Hepatocyte (in vitro differentiated cells): ENCODE data around the gene USP6NL. TPM values are rescaled to one million over a fixed set of nuclear protein-coding genes. Genes with fewer than 3 reads are reported as not detected.

Experiments used
- DNase-seq: peaks from one replicate; pipeline ENCODE4 v3.0.0-alpha.2; 2016; ENCODE audit warnings: low spot score
- H2AFZ ChIP-seq: fragments of 200-600 bp; sonication (generic); 2 replicates; pipeline ENCODE4 v1.6.0; 2016; ENCODE audit warnings: antibody characterized with exemption, mild to moderate bottlenecking
- H3K27ac ChIP-seq: fragments of 200-600 bp; sonication (generic); 2 replicates; pipeline ENCODE4 v1.5.1; 2016; ENCODE audit warnings: mild to moderate bottlenecking
- H3K27me3 ChIP-seq: fragments of 200-600 bp; sonication (generic); 2 replicates; pipeline ENCODE4 v1.6.1; 2016
- H3K36me3 ChIP-seq: fragments of 200-600 bp; sonication (generic); replicated peaks from 2 replicates; pipeline ENCODE4 v1.5.1; 2016; ENCODE audit warnings: low read depth; ENCODE audit not compliant: insufficient read depth
- H3K4me1 ChIP-seq: fragments of 200-600 bp; sonication (generic); 2 replicates; pipeline ENCODE4 v1.5.1; 2016; ENCODE audit warnings: mild to moderate bottlenecking, moderate library complexity; ENCODE audit not compliant: insufficient read depth
- H3K4me2 ChIP-seq: fragments of 200-600 bp; sonication (generic); 2 replicates; pipeline ENCODE4 v1.6.0; 2016
- H3K4me3 ChIP-seq: fragments of 200-600 bp; sonication (generic); 2 replicates; pipeline ENCODE4 v1.5.1; 2016; ENCODE audit warnings: mild to moderate bottlenecking
- H3K79me2 ChIP-seq: fragments of 200-600 bp; sonication (generic); 2 replicates; pipeline ENCODE4 v1.6.0; 2017; ENCODE audit warnings: mild to moderate bottlenecking
- H3K9me2 ChIP-seq: fragments of 200-600 bp; sonication (generic); replicated peaks from 2 replicates; pipeline ENCODE4 v1.6.0; 2017; ENCODE audit warnings: mild to moderate bottlenecking; ENCODE audit not compliant: insufficient read depth
- H3K9me3 ChIP-seq: fragments of 200-600 bp; sonication (generic); 2 replicates; pipeline ENCODE4 v1.5.1; 2016; ENCODE audit warnings: low read depth, mild to moderate bottlenecking
- H4K20me1 ChIP-seq: fragments of 200-600 bp; sonication (generic); 2 replicates; pipeline ENCODE4 v1.6.0; 2016; ENCODE audit warnings: mild to moderate bottlenecking; ENCODE audit not compliant: insufficient read depth, poor library complexity, severe bottlenecking
- EZH2 ChIP-seq: fragments of 200-600 bp; sonication (generic); IDR thresholded peaks from 2 replicates; pipeline ENCODE4 v1.6.1; 2016; ENCODE audit warnings: antibody characterized with exemption, mild to moderate bottlenecking, borderline replicate concordance
- EZH2phosphoT487 ChIP-seq: fragments of 200-600 bp; sonication (generic); IDR thresholded peaks from one replicate; pipeline ENCODE4 v1.6.1; 2018; ENCODE audit warnings: antibody characterized with exemption, mild to moderate bottlenecking, low read depth, moderate library complexity; ENCODE audit not compliant: unreplicated experiment, severe bottlenecking
- WGBS: methylation state at CpG from one replicate; pipeline ENCODE4 v1.1.6; 2016; ENCODE audit warnings: low lambda C conversion rate; ENCODE audit errors: missing lambda C conversion rate; 5-methylcytosine and 5-hydroxymethylcytosine counted together
- polyA plus RNA-seq: library from polyadenylated mRNA; unstranded; fragments of >200 nt; fragmentation: Nextera tagmentation; extraction: Ambion mirVana; gene quantifications from 2 replicates; pipeline ENCODE4 v1.2.1, GENCODE V29; 2016
- total RNA-seq: library from RNA; depleted of rRNA; stranded (reverse); fragments of >200 nt; gene quantifications from 2 replicates; pipeline ENCODE4 v1.2.3, GENCODE V29; 2014
- TF ChIP-seq, protein P1 (sequence below): fragments of 200-600 bp; sonication (generic); IDR thresholded peaks from 2 replicates; pipeline ENCODE4 v1.5.1; 2016; ENCODE audit warnings: antibody characterized with exemption, mild to moderate bottlenecking; ENCODE audit not compliant: poor library complexity

Gene USP6NL
- total and polyA plus RNA-seq, 2 experiments from 2014 or later = 14.9 to 20.8 TPM

DNA sequence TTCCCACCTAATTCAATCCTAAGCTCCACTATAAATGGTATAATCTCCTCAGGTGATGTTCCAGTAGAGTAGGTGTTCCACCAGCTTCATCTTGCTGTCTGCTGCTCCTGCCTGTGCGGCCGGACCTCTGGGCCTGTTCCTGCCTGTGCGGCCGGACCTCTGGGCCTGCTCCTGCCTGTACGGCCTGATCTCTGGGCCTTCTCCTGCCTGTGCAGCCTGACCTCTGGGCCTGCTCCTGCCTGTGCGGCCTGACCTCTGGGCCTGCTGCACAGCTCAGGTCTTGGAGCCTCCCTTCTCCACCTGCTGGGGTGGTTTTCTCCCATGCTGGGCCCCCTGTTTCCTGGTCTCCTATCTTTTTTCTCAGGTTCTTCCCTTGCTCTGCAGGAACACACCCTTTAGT lies 117.8 kb downstream of the USP6NL start:
- Histone ChIP-seq H3K9me3 (no peaks in the 10 kb centered on the region), H3K9me2 (no peaks in the 10 kb centered on the region), H3K27ac (no peak overlapping the region), H3K4me3 (no peak overlapping the region), H3K36me3 (no peaks in the 10 kb centered on the region), H3K4me1 (no peaks in the 10 kb centered on the region), H3K27me3 (no peaks in the 10 kb centered on the region), H4K20me1 (no peaks in the 10 kb centered on the region), H3K4me2 (no peak overlapping the region), H3K79me2 (no peaks in the 10 kb centered on the region), H2AFZ (no peak overlapping the region)
- DNase-seq = no peak
- 93% methylated on average over 6 of the region's 6 CpGs for WGBS
- no peak for TF ChIP-seq EZH2
- TF ChIP-seq, protein P1, sequence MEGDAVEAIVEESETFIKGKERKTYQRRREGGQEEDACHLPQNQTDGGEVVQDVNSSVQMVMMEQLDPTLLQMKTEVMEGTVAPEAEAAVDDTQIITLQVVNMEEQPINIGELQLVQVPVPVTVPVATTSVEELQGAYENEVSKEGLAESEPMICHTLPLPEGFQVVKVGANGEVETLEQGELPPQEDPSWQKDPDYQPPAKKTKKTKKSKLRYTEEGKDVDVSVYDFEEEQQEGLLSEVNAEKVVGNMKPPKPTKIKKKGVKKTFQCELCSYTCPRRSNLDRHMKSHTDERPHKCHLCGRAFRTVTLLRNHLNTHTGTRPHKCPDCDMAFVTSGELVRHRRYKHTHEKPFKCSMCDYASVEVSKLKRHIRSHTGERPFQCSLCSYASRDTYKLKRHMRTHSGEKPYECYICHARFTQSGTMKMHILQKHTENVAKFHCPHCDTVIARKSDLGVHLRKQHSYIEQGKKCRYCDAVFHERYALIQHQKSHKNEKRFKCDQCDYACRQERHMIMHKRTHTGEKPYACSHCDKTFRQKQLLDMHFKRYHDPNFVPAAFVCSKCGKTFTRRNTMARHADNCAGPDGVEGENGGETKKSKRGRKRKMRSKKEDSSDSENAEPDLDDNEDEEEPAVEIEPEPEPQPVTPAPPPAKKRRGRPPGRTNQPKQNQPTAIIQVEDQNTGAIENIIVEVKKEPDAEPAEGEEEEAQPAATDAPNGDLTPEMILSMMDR = no peak
- TF ChIP-seq EZH2phosphoT487 = no peak

DNA sequence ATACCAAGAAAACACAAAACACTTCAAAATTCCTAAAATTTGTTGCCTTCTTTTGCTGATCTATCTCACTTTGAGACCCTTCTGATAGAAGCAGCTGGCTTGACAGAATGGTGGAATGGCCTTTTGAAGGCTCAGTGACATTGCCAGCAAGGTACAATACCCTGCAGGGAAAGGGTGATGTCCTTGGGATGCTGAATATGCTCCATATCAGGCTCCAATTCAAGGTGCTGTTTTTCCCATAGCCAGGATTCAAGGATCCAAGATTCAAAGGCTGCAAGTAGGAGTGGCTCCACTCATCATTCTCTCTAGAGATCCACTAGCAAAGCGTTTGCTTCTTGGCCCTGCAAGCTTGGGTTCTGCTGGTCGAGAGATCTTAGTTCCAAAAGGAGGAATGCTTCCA lies 120.4 kb downstream of the USP6NL start:
- H3K36me3 ChIP-seq = no peaks in the 10 kb centered on the region

DNA sequence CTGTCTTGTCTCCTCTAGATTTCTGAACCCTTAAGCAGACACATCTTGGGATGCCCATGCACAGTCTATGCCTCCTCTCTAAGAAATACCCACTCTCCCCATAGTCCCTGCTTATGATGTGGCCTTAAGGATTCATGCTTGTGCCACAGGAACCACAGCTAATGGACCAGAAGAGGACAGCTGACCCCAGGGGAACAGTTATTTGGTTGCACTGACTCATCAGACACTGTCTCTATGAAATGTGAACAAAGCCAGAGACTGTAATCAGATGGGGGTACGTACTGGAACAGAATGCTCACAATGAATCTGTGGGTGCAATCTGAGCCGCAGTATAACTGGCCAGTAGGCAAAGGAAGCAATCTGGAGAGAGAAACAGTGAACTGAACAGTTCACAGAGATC lies 121.9 kb downstream of the USP6NL start:
- Histone ChIP-seq H3K4me3 (no peak overlapping the region), H3K27ac (no peak overlapping the region), H2AFZ (no peak overlapping the region), H3K27me3 (no peaks in the 10 kb centered on the region), H3K9me3 (no peaks in the 10 kb centered on the region), H3K79me2 (no peaks in the 10 kb centered on the region), H3K4me2 (no peak overlapping the region), H3K36me3 (no peaks in the 10 kb centered on the region), H4K20me1 (no peaks in the 10 kb centered on the region), H3K4me1 (no peaks in the 10 kb centered on the region), H3K9me2 (no peaks in the 10 kb centered on the region)
- no peak for DNase-seq
- TF ChIP-seq, protein P1 = no peak
- TF ChIP-seq EZH2 (no peak), EZH2phosphoT487 (no peak)
- WGBS = 93% methylated on average over 2 of the region's 2 CpGs

More for the DNA sequence above, 120.4 kb downstream of the USP6NL start:
- WGBS = 93% methylated on average over 2 of the region's 2 CpGs
- Histone ChIP-seq H3K9me2 (no peaks in the 10 kb centered on the region), H3K4me3 (no peak overlapping the region), H4K20me1 (no peaks in the 10 kb centered on the region), H2AFZ (no peak overlapping the region), H3K27ac (no peak overlapping the region), H3K79me2 (no peaks in the 10 kb centered on the region), H3K4me1 (no peaks in the 10 kb centered on the region), H3K4me2 (no peak overlapping the region), H3K9me3 (no peaks in the 10 kb centered on the region), H3K27me3 (no peaks in the 10 kb centered on the region)
- TF ChIP-seq EZH2phosphoT487 = no peak
- no peak for TF ChIP-seq EZH2
- DNase-seq = no peak

DNA sequence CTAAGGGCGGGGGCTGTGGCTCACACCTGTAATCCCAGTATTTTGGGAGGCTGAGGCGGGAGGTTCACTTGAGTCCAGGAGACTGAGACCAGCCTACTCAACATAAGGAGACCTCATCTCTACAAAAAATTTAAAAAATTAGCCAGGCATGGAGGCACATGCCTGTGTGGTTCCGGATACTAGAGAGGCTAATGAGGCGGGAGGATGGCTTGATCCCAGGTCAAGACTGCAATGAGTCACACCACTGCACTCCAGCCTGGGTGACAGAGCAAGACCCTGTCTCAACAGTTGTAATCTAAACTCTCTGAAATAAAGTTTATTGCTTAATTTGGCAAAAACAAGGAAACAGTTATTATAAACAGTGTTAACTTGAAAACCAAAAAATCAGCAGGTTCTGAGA lies 123.3 kb downstream of the USP6NL start:
- H2AFZ ChIP-seq = no peak overlapping the region
- no peaks in the 10 kb centered on the region for H4K20me1 ChIP-seq
- H3K9me2 ChIP-seq = no peaks in the 10 kb centered on the region
- TF ChIP-seq EZH2phosphoT487 (no peak), EZH2 (no peak)
- TF ChIP-seq, protein P1 = no peak
- H3K4me1 ChIP-seq = no peaks in the 10 kb centered on the region
- no peaks in the 10 kb centered on the region for H3K9me3 ChIP-seq
- no peaks in the 10 kb centered on the region for H3K79me2 ChIP-seq
- H3K4me2 ChIP-seq = no peak overlapping the region
- WGBS = 97% methylated on average over 4 of the region's 4 CpGs
- H3K27ac ChIP-seq = no peak overlapping the region
- DNase-seq = no peak
- H3K27me3 ChIP-seq = no peaks in the 10 kb centered on the region
- H3K36me3 ChIP-seq = no peaks in the 10 kb centered on the region
- no peak overlapping the region for H3K4me3 ChIP-seq
